Urinary bladder (tissue), 4 donors: Measurements from ENCODE around the gene ADGRG1. TPM values are rescaled to one million over a fixed set of nuclear protein-coding genes. Genes with fewer than 3 reads are reported as not detected.
"Not testable (repeated sequence)": the region's sequence is repeated elsewhere in the genome, so short reads cannot be mapped to it uniquely, and the experiment has no call there.

ENCODE experiments used
- DNase-seq: peaks from one replicate; pipeline ENCODE4 v3.0.0-alpha.2; 2015; ENCODE audit errors: extremely low spot score
- H3K27ac ChIP-seq: one replicate; pipeline ENCODE4 v1.5.1; 2013; ENCODE audit warnings: low read depth, mild to moderate bottlenecking, moderate library complexity
- H3K36me3 ChIP-seq: one replicate; pipeline ENCODE4 v1.6.1; 2013; ENCODE audit warnings: mild to moderate bottlenecking, moderate library complexity; ENCODE audit not compliant: insufficient read depth
- H3K4me1 ChIP-seq: one replicate; pipeline ENCODE4 v1.6.1; 2013; ENCODE audit warnings: mild to moderate bottlenecking, moderate library complexity; ENCODE audit not compliant: insufficient read depth
- H3K4me3 ChIP-seq: one replicate; pipeline ENCODE4 v1.5.1; 2013; ENCODE audit warnings: low read depth, low read length
- WGBS: extraction: QIAGEN DNeasy Blood & Tissue Kit; methylation state at CpG from one replicate; pipeline ENCODE4 v1.1.7; 2013; 5-methylcytosine and 5-hydroxymethylcytosine counted together
- polyA plus RNA-seq: library from polyadenylated mRNA; stranded (reverse); fragments of 200-250 nt; gene quantifications from one replicate; pipeline ENCODE4 v1.2.3, GENCODE V29; 2013
- total RNA-seq: library from RNA; depleted of rRNA; stranded (reverse); fragments of >200 nt; gene quantifications from one replicate; pipeline ENCODE4 v1.2.3, GENCODE V29; 2014
- donor health status: healthy with polysubstance abuse.
- donor health status: healthy.

ADGRG1 gene
- total and polyA plus RNA-seq, 2 donors = 11.5 to 36.1 TPM

DNA sequence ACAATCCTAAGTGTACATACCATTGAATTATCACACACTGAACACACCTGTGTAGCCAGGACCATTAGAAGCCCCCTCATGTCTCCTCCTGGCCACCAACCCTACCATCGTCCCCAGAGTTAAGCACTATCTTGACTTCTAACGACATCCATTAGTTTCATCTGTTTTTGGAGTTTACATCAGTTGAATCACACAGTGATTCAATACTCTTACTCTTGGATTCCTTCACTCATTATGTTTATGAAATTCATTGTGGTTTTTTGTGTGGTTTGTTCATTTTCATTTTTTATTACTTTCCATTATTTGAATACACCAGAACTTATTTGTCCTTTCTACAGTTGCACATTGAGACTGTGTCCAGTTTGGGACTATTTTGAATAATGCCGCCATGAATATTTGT, 79.7 kb downstream of the ADGRG1 start:
- WGBS = 90% methylated on average over 3 of the region's 3 CpGs
- Histone ChIP-seq H3K27ac (no peak overlapping the region), H3K4me1 (no peaks in the 10 kb centered on the region), H3K36me3 (no peaks in the 10 kb centered on the region), H3K4me3 (no peak overlapping the region)
- no peak for DNase-seq

DNA sequence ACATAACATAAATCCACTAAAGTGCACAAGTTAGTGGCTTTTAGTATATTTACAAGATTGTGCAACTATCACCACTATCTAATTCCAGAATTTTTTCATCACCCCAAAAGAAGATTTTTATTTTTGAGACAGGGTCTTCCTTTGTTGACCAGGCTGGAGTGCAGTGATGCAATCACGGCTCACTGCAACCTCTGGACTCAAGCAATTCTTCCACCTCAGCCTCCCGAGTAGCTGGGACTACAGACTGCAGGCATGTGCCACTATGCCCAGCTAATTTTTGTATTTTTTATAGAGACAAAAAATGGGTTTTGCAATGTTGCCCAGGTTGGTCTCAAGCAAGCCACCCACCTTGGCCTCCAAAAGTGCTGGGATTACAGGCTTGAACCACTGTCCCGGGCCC, 81.2 kb downstream of the ADGRG1 start:
- Histone ChIP-seq H3K4me3 (no peak overlapping the region), H3K36me3 (no peaks in the 10 kb centered on the region), H3K4me1 (no peaks in the 10 kb centered on the region), H3K27ac (no peak overlapping the region)
- WGBS = 83% methylated on average over 3 of the region's 3 CpGs
- no peak for DNase-seq

DNA sequence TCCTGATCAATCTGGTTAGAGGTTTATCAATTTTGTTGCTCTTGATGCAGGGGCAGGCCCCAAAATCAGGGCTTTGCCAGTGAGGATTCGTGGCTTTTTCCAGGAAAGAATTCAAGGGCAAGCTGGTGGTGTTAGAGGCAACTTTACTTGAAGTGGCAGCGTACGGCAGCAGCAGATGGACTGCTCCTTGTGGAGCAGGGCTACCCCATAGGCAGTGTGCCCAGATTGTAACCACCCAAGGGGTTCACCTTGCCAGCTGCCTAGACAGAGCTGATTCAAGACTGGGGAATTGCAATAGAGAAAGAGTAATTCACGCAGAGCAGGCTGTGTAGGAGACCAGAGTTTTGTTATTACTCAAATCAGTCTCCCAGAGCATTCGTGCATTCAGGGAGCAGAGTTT, 82.9 kb downstream of the ADGRG1 start:
- DNase-seq = no peak

DNA sequence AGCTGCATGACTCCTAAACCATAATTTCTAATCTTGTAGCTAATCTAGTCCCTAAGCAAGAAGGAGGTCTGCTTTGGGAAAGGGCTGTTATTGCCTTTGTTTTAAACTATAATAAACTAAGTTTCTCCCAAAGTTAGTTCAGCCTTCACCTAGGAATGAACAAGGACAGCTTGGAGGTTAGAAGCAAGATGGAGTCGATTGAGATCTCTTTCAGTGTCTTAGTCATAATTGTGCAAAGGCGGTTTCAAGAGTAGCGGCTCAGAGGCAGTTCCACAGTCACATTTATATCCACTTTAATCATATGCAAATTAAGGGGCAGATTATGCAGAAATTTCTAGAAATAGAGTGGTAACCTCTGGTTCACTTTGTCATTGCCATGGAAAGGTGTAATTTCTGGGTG, 83.6 kb downstream of the ADGRG1 start:
- WGBS = 90% methylated on average over 3 of the region's 3 CpGs
- Histone ChIP-seq H3K36me3 (no peaks in the 10 kb centered on the region), H3K4me1 (no peaks in the 10 kb centered on the region), H3K27ac (no peak overlapping the region), H3K4me3 (no peak overlapping the region)
- no peak for DNase-seq

More for the DNA sequence above, 82.9 kb downstream of the ADGRG1 start:
- Histone ChIP-seq H3K4me3 (no peak overlapping the region), H3K4me1 (no peaks in the 10 kb centered on the region), H3K36me3 (no peaks in the 10 kb centered on the region), H3K27ac (no peak overlapping the region)
- 83% methylated on average over 5 of the region's 5 CpGs for WGBS

DNA sequence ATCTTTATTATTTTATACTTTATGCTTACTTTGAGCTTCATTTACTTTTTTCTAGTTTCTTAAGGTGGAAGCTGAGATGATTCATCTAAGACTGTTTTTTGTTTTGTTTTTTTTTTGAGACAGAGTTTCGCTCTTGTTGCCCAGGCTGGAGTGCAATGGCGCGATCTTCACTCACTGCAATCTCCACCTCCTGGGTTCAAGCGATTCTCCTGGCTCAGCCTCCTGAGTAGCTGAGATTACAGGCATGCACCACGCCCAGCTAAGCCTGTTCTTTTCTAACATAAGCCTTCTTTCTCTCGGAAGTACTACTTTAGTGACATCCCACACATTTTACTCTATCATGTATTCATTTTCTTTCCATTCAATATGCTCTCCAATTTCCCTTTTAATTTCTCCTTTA, 84.1 kb downstream of the ADGRG1 start:
- not testable (repeated sequence) for DNase-seq, H3K36me3 ChIP-seq, H3K27ac ChIP-seq, H3K4me3 ChIP-seq, H3K4me1 ChIP-seq
- WGBS = 63% methylated on average over 6 of the region's 6 CpGs

DNA sequence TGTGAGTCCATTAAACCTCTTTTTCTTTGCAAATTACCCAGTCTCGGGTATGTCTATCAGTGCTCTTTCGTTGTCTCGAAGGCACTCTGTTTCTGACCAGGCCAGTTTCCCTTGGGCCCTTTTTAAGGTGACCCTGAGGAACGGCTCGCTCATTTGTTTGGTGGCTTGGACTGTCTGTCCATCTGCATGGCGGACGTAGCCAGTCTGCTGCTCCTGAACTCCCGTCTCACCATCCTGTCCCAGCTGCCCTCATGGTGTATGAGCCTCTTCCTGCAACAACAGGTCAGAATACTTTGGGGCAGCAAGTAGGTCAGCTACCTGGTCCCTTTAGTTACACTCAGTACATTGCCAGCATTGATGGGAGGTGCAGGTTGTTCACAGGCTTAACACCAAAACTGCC, 85.2 kb downstream of the ADGRG1 start:
- no peaks in the 10 kb centered on the region for H3K4me1 ChIP-seq
- no peak for DNase-seq
- H3K27ac ChIP-seq = no peak overlapping the region
- WGBS = 88% methylated on average over 8 of the region's 8 CpGs
- H3K36me3 ChIP-seq = no peaks in the 10 kb centered on the region
- H3K4me3 ChIP-seq = no peak overlapping the region

DNA sequence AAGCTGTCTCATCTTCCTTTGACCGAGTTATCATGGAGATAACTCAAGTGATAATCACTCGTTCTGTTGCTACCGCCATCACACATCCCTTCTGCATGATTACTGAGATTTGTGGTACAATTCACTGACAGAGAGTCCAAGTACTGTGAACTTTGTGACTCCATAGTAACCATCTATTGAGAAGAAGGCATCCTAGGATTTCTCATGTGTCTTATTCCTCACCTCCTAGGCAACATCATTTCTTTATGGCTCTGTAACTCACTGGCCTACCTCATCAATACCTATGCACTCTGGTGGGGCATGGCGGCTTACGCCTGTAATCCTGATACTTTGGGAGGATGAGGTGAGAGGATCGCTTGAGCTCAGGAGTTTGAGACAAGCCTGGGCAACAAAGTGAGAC, 85.6 kb downstream of the ADGRG1 start:
- H3K36me3 ChIP-seq = no peaks in the 10 kb centered on the region

More for the DNA sequence above, 85.6 kb downstream of the ADGRG1 start:
- WGBS = 84% methylated on average over 6 of the region's 6 CpGs
- no peak for DNase-seq
- H3K27ac ChIP-seq = no peak overlapping the region
- no peak overlapping the region for H3K4me3 ChIP-seq
- H3K4me1 ChIP-seq = no peaks in the 10 kb centered on the region

Other genes starting within 250 kb of the ADGRG1 start
- gene CCL17, start 223.9 kb upstream of the ADGRG1 start, total RNA-seq = not detected
- not detected for gene CCL17, start 223.9 kb upstream of the ADGRG1 start, polyA plus RNA-seq
- 38.6 TPM for gene CIAPIN1, start 181.2 kb upstream of the ADGRG1 start, total RNA-seq
- 24.6 TPM for gene CIAPIN1, start 181.2 kb upstream of the ADGRG1 start, polyA plus RNA-seq
- gene COQ9, start 181.2 kb upstream of the ADGRG1 start, total RNA-seq = 37.0 TPM
- 97.6 TPM for gene COQ9, start 181.2 kb upstream of the ADGRG1 start, polyA plus RNA-seq
- 54.9 TPM for gene POLR2C, start 166.0 kb upstream of the ADGRG1 start, total RNA-seq
- gene POLR2C, start 166.0 kb upstream of the ADGRG1 start, polyA plus RNA-seq = 75.1 TPM
- gene DOK4, start 142.1 kb upstream of the ADGRG1 start, total RNA-seq = 11.8 TPM
- 21.3 TPM for gene DOK4, start 142.1 kb upstream of the ADGRG1 start, polyA plus RNA-seq
- 12.7 TPM for gene CCDC102A, start 92.1 kb upstream of the ADGRG1 start, total RNA-seq
- gene CCDC102A, start 92.1 kb upstream of the ADGRG1 start, polyA plus RNA-seq = 25.6 TPM
- 0.21 TPM for gene ADGRG5, start 86.0 kb upstream of the ADGRG1 start, total RNA-seq
- gene ADGRG5, start 86.0 kb upstream of the ADGRG1 start, polyA plus RNA-seq = 0.22 TPM
- gene ADGRG3, start 39.7 kb downstream of the ADGRG1 start, total RNA-seq = 1.2 TPM
- gene ADGRG3, start 39.7 kb downstream of the ADGRG1 start, polyA plus RNA-seq = 1.5 TPM
- gene DRC7, start 66.2 kb downstream of the ADGRG1 start, total RNA-seq = not detected
- gene DRC7, start 66.2 kb downstream of the ADGRG1 start, polyA plus RNA-seq = not detected
- gene KATNB1, start 107.1 kb downstream of the ADGRG1 start, total RNA-seq = 11.9 TPM
- 15.0 TPM for gene KATNB1, start 107.1 kb downstream of the ADGRG1 start, polyA plus RNA-seq
- gene KIFC3, start 173.9 kb downstream of the ADGRG1 start, total RNA-seq = 22.7 TPM
- 23.7 TPM for gene KIFC3, start 173.9 kb downstream of the ADGRG1 start, polyA plus RNA-seq